ENCODE results near the gene CFAP97. TPM values are rescaled to one million over a fixed set of nuclear protein-coding genes. Genes with fewer than 3 reads are reported as not detected.
A peak's percentile ranks its signal among the peaks of the same experiment; 100 is the strongest.
"Not testable (repeated sequence)": the region's sequence is repeated elsewhere in the genome, so short reads cannot be mapped to it uniquely, and the experiment has no call there.

Gene CFAP97
- total RNA-seq, 1 experiment from 2014 or later = 20.4 TPM

GRCh38 chr4:185201977-185202962 is 1.5 kb downstream of the CFAP97 start:
- peak; percentile 44 for DNase-seq (ENCODE audit: low read depth)

DNA sequence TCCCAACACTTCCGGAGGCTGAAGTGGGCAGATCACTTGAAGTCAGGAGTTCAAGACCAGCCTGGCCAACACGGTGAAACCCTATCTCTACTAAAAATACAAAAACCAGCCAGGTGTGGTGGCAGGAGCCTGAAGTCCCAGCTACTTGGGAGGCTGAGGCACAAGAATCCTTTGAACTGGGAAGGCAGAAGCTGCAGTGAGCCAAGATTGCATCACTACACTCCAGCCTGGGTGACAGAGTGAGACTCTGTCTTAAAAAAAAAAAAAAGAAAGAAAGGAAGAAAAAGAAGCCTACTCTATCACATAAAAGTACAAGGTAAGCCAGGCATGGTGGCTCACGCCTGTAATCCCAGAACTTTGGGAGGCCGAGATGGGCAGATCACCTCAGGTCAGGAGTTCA is 5.6 kb downstream of the CFAP97 start:
- DNase-seq (ENCODE audit: low read depth) = not testable (repeated sequence)

- peak; percentile 18 for DNase-seq (ENCODE audit: low read depth)
Measured at GRCh38 chr4:185196437-185196836, 7.4 kb downstream of the CFAP97 start.

GRCh38 chr4:185194924-185195888 is 8.6 kb downstream of the CFAP97 start:
- no peak for DNase-seq (ENCODE audit: low read depth)

DNA sequence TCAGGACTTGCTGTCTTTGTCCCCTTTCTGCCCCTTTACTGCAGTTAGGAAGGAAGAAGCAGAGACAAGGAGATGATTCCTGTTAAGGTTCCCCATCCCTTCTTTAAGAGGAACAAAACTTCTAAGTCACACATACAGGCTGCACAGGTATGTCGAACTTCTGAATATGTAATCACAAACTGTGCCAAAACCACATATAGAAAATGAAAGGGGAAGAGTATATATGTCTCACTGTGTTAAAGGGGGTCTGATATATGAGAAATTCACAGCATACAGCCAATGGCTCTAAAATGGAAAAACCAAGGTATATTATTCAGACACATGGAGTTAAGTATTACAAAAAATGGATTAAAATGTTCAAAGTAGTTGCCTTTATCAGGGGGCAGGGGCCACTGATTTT is 11.7 kb downstream of the CFAP97 start:
- no peak for DNase-seq (ENCODE audit: low read depth)

- DNase-seq (ENCODE audit: low read depth) = no peak
Measured at GRCh38 chr4:185190306-185190856, 13.4 kb downstream of the CFAP97 start.

DNA sequence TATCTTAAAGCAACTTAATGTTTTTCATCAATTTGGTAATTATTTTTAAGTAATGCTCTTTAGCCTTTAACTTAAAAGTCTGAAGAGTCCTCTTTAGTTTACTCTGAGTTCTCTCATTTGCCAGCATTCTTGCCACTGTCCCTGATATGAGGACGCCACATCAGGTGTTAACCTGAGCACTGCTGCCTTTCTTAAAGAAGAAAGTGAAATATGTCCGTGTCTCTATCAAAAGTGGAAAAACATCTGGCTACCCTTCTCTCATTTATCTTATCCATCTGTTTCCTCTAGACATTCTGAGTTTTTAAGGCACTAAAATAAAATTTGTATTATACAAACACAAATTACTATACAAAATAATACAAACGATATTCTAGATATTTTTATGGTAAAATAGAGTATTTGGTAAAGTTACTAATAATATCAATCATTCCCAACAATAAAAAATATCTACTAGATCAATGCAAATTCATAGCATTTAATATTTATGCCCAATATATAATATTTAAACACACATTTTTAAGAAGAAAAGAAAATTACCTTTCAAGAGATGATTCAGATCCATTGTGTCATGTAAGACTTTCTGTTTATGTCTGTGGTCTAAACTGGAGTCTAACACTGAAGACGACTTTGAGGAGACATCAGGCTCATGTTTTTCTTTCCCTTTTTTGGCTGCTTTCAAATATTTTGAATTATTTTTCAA is 14.0 kb downstream of the CFAP97 start:
- no peak for DNase-seq (ENCODE audit: low read depth)

DNA sequence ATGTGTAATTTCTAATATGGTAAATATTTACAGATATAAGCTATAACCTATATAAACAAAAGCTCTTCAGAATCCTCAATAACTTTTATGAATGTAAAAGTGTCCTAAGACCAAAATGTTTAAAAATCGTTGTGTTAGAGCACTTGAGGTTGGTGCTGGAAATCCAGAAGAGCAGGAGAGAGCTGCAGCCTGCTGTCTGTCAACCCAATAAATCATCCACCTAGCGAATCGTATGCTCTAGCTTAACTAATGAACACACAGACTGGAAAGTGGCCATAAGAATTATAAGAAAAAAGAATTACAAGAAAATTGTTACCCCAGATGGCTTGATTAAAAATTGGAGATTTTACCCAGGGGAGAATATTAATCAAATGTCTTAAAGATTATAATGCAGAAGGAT is 17.0 kb downstream of the CFAP97 start:
- DNase-seq (ENCODE audit: low read depth) = no peak

DNA sequence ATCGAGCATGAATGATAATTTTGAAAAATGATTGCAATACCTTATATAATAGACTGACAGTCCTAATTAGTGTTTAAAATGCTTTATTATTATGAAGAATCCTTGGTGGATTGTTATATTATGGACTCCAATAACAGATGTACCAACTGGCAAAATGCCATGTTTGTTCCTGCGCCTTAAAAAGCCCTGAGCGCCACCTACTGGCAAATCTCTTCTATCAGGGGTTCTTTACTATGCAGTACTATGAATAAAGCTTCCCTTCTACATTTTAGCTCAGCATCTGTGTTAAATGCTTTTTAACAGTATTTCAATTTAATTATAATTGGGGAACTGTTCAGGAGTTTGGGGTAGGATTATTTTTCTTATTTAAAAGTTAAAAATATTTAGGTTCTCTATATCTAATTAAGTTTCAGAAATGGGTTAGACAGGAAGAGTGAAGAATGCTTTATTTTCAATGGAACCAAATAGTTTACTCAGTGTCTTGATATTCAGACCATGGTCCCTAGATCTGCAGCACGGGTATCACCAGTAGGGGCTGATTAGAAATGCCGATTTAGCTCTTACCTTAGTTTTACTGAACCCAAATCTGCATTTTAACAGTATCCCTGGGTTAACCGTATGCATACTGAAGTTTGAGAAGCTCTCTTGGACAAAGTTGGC is 20.0 kb downstream of the CFAP97 start:
- DNase-seq (ENCODE audit: low read depth) = peak; percentile 75

GRCh38 chr4:185182239-185182638 is 21.6 kb downstream of the CFAP97 start:
- no peak for DNase-seq (ENCODE audit: low read depth)

DNA sequence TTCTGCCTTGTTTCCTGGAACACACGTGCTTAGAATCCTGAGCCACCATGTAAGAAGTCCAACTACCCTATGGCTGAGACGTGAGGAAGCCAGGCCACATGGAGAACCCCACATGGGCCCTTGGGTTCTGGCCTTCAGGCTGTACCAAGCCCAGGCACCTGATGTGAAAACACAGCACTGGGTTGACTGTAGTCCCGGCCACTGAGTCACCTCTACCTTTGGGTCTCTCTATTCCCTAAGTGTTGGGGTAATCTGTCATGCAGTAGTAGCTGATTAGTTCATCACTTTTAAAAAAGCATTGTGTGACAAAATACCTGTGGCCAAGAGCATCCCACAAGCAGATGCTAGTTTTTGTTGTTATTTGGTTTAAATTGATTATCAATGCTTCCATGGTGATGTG is 24.3 kb downstream of the CFAP97 start:
- no peak for DNase-seq (ENCODE audit: low read depth)

- no peak for DNase-seq (ENCODE audit: low read depth)
Measured at GRCh38 chr4:185171373-185172071, 32.3 kb downstream of the CFAP97 start.

DNA sequence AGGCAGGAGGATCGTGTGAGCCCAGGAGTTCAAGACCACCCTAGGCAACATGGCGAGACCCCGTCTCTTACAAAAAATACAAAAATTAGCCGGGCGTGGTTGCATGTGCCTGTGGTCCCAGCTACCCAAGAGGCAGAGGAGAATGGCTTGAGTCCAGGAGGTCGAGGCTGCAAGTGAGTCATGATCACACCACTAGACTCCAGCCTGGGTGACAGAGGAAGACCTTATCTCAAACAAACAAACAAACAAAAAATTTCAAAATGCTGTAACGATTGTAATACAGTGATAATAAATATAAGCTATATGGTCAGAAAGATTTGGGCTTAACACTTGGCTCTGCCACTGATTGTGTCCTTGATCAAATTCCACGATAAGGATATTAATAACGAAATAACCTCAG is 36.6 kb downstream of the CFAP97 start:
- peak; percentile 16 for DNase-seq (ENCODE audit: low read depth)

DNA sequence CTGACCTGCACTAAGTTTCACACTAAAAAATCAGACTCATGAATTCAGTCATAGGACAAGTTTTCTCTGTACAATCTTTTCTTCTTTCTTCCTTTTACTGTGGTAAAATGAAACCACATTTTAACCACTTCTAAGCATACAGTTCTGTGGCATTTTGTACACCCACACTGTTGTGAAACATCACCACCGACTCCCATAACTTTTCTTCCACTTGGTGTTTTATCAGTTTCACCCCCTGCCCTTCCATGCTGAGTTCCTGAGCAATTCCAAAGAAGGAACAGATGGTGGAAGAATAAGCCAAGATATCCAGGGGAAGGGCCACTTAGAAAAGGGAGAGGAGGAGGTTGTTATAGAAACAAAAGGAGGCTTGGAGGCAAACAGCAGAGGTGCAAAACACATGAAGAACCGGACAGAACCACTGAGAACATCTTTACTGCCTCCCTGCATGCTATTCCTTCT is 38.2 kb downstream of the CFAP97 start:
- DNase-seq (ENCODE audit: low read depth) = peak; percentile 34

DNA sequence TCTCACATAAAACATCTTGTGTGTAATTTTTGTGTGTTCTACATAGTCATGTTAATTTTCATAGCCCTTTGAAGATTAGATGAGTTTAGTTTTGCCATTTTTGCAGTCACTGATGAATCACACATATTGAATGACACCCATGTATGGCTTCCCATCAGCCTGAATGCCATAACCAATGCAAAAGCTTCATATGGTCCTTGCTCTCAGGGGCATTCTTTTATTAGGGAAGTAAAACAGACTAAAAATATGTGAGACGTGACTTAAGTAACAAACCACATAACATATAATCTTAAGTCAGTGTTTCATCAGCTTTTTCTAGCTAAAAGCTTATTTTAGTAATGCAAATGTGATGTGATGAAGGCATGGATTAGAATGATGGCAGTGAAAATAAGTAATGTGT is 52.5 kb downstream of the CFAP97 start:
- no peak for DNase-seq (ENCODE audit: low read depth)

- no peak for DNase-seq (ENCODE audit: low read depth)
Measured at GRCh38 chr4:185149392-185149791, 54.4 kb downstream of the CFAP97 start.

DNA sequence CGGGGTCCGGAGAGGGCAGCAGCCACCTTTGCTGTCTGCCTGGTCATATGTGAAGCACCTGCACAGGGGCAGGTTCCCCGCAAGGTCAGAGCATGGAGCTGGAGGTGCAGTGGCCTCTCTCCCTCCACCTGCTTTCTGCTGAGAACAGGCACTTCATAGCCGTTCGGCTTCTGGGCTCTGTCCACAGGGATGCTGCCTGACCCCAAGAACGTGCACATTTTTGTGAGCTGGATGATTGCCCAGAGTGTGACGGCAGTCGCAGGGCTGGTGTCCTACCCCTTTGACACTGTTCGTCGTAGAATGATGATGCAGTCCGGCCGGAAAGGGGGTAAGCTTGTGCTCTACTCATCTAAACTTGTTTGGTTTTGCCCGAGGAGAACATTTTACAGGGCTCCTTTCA is 58.2 kb downstream of the CFAP97 start:
- no peak for DNase-seq (ENCODE audit: low read depth)

GRCh38 chr4:185144601-185145240 is 59.1 kb downstream of the CFAP97 start:
- no peak for DNase-seq (ENCODE audit: low read depth)

GRCh38 chr4:185143601-185143969 is 60.2 kb downstream of the CFAP97 start:
- DNase-seq (ENCODE audit: low read depth) = peak; percentile 49

All from M059J (cell line).